GM12872 (cell line): ENCODE data around the gene SORBS2.

Experiments
- TF ChIP-seq, protein P1 (sequence below): IDR thresholded peaks from 3 replicates; pipeline ENCODE4 v1.5.1; 2011; ENCODE audit warnings: low read depth, mild to moderate bottlenecking, low read length, moderate library complexity; ENCODE audit not compliant: insufficient read depth

SORBS2 gene

GRCh38 chr4:185726931-185727330, 85.1 kb downstream of the SORBS2 start:
- TF ChIP-seq, protein P1, sequence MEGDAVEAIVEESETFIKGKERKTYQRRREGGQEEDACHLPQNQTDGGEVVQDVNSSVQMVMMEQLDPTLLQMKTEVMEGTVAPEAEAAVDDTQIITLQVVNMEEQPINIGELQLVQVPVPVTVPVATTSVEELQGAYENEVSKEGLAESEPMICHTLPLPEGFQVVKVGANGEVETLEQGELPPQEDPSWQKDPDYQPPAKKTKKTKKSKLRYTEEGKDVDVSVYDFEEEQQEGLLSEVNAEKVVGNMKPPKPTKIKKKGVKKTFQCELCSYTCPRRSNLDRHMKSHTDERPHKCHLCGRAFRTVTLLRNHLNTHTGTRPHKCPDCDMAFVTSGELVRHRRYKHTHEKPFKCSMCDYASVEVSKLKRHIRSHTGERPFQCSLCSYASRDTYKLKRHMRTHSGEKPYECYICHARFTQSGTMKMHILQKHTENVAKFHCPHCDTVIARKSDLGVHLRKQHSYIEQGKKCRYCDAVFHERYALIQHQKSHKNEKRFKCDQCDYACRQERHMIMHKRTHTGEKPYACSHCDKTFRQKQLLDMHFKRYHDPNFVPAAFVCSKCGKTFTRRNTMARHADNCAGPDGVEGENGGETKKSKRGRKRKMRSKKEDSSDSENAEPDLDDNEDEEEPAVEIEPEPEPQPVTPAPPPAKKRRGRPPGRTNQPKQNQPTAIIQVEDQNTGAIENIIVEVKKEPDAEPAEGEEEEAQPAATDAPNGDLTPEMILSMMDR, result no peak

DNA sequence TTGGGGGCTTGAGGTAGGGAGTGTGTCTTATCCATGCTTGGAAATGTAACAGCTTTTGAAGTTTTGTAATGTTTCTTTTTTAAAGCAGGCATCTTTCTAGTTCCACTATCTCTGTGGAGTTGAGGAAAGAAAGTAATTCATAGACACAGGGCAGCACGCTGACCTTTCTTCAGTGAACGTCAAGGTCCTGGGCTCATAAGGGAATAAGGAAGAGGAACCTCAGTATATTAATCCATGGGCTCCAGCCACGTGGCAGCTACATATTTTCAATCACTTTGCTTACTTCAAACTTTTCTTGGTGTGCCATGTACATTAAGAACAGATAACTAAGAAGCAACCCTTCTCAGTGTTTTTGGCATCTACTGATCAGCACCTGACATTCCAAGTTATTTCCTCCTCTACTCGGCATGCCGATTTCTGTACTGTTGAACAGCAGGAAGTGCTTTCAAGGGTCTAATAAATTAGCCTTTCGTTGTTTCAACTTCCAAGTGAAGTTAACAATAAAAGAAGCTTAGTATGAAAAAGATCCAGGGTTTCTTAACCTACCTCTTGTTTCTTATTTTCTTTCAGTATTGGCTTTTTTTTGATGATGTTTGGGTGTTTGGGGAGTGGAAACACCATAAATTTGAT, 88.2 kb downstream of the SORBS2 start:
- TF ChIP-seq, protein P1, result no peak

DNA sequence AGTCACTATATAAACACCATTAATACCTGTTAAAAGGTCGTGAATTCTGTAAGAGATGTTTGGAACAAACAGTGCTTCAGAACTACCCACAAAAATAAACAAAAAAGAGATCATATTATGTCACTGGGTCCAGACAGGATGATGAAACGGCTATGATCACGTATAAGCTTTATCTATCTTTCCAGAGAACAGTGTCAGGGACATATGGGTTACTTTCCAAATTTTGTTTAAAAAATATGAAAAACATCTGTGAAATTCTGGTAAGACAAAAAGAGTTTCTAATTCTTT, 90.0 kb downstream of the SORBS2 start:
- TF ChIP-seq, protein P1, result no peak

GRCh38 chr4:185721190-185722028, 90.6 kb downstream of the SORBS2 start:
- TF ChIP-seq, protein P1, result no peak

DNA sequence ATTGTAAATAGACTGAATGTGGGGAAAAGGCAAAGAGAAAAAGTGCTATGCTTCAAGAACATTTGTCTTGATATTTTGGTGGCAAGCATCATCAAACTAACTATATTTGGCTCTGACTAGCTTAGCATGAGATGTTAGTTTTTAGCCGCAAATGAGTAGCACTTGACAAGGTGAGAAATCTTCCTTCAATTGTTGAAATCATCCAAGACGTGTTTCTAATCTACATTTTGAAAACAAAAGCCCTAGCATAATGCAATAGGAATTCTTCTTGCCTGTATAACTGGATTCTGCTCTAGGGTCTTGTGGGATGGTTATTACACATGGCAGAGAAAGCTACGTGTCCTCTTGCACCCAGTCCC, 92.5 kb downstream of the SORBS2 start:
- TF ChIP-seq, protein P1, result no peak

- TF ChIP-seq, protein P1, result no peak
These were observed 93.2 kb downstream of the SORBS2 start for GRCh38 chr4:185718578-185719499.

DNA sequence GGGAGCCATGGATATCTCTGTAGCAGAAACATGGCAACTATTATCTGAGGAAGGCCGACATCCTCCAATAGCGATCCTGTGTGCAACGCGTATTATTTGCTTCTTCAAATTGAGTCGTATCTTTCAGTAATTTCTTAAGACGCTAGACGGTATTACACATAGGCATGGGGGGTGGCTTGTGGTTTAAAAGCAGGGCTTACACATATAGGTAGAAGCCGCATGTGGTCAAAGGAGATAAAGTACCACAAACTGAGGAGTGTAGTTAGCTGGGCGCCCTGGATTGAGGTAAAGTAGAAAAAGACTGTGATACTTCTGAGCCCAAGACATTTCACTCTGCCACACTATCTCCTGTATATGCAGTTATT, 94.6 kb downstream of the SORBS2 start:
- TF ChIP-seq, protein P1, result no peak
